Gastrocnemius medialis (tissue), 4 donors: ENCODE measurements around the gene RALGAPA2. TPM values are rescaled to one million over a fixed set of nuclear protein-coding genes. Genes with fewer than 3 reads are reported as not detected.

Experiments
- ATAC-seq, 2 donors: fragments of 150-250 bp; one replicate each; pipeline ENCODE4 v1.9.1; 2016
- DNase-seq, 2 donors: peaks; one replicate each; pipeline ENCODE4 v3.0.0-alpha.2; 2019
- H3K27ac ChIP-seq, 4 donors: fragments of 200-600 bp; sonication (generic); 1 replicate in 1 of 4; 2 replicates in 3 of 4; pipeline ENCODE4 v1.5.1; 2016 to 2018; ENCODE audit warnings: mild to moderate bottlenecking in 2 of 4, moderate library complexity in 1 of 4
- H3K27me3 ChIP-seq, 3 donors: fragments of 200-600 bp; sonication (generic) in 2 of 3; 1 replicate in 1 of 3; 2 replicates in 2 of 3; pipeline versions ENCODE4 v1.5.1 to v1.6.0; 2016 to 2019; ENCODE audit warnings: mild to moderate bottlenecking in 1 of 3, moderate library complexity in 1 of 3
- H3K36me3 ChIP-seq, 2 donors: fragments of 200-600 bp; sonication (generic) in 1 of 2; one replicate each; pipeline ENCODE4 v1.5.1; 2017 to 2018
- H3K4me1 ChIP-seq, 2 donors: fragments of 200-600 bp; sonication (generic) in 1 of 2; one replicate each; pipeline ENCODE4 v1.5.1; 2016 to 2017; ENCODE audit warnings: mild to moderate bottlenecking in 2 of 2
- H3K4me3 ChIP-seq, 4 donors: fragments of 200-600 bp; sonication (generic) in 3 of 4; 1 replicate in 1 of 4; 2 replicates in 3 of 4; pipeline ENCODE4 v1.5.1; 2016 to 2019; ENCODE audit warnings: mild to moderate bottlenecking in 2 of 4
- H3K9me3 ChIP-seq, 3 donors: fragments of 200-600 bp; sonication (generic) in 2 of 3; 1 replicate in 1 of 3; 2 replicates in 2 of 3; pipeline ENCODE4 v1.5.1; 2016 to 2019
- CTCF ChIP-seq, 5 experiments: fragments of 450-650 bp in 3 of 5; fragments of 200-600 bp in 2 of 5; sonication (generic) in 2 of 5; IDR thresholded peaks in 4 of 5; conservative IDR thresholded peaks in 1 of 5; 1 replicate in 4 of 5; 2 replicates in 1 of 5; pipeline ENCODE4 v1.5.1; 2016 to 2019; ENCODE audit warnings: antibody characterized with exemption in 5 of 5, mild to moderate bottlenecking in 3 of 5, moderate library complexity in 3 of 5
- POLR2A ChIP-seq, 2 donors: fragments of 450-650 bp; IDR thresholded peaks; one replicate each; pipeline ENCODE4 v1.6.1; 2017; ENCODE audit warnings: antibody characterized with exemption in 2 of 2, mild to moderate bottlenecking in 2 of 2, moderate library complexity in 2 of 2
- in situ Hi-C, 4 donors: fragments of 200-750 bp; cut with MboI; loops; one replicate each; pipeline versions ENCODE4 v1.15.0 to v1.8.0; 2017; ENCODE audit warnings: low sequenced_read_pairs in 4 of 4
- intact Hi-C: fragments of 100-400 bp; cut with DNase I; formaldehyde crosslinking; loops from one replicate; pipeline ENCODE4 v1.15.1; 2023; ENCODE audit warnings: low total_unique reads
- total RNA-seq, 4 donors: library from RNA; depleted of rRNA; stranded (reverse); fragments of >200 nt; gene quantifications; one replicate each; pipeline versions ENCODE4 v1.1.0 to v1.2.3, GENCODE V29; 2016

RALGAPA2 gene
- total RNA-seq, 4 donors from 2014 or later: 43.2 to 56.9 (median 52.0) TPM

- no peak for DNase-seq
- peaks cover 0 to 16% of the 10 kb centered on the region in 2 donors for H3K36me3 ChIP-seq
- no peak for TF ChIP-seq POLR2A (IDR thresholded peaks at IDR 0.05)
- in situ Hi-C loops (no loop called here), intact Hi-C loops (no loop called here)
- ATAC-seq: no peak
- H3K4me1 ChIP-seq: peaks cover 23 to 28% of the 10 kb centered on the region in 2 donors
- H3K27ac ChIP-seq: no peak overlapping the region
- no peaks in the 10 kb centered on the region for H3K9me3 ChIP-seq
- no peak overlapping the region for H3K4me3 ChIP-seq
- no peaks in the 10 kb centered on the region for H3K27me3 ChIP-seq
Measured at GRCh38 chr20:20454367-20454766, 258.1 kb downstream of the RALGAPA2 start.

- Histone ChIP-seq H3K4me3 (no peak overlapping the region), H3K4me1 (peaks cover 23 to 32% of the 10 kb centered on the region in 2 donors), H3K27ac (peak overlapping the region in 2 of 4 donors; percentile 9 to 44), H3K36me3 (peaks cover 0 to 8% of the 10 kb centered on the region in 2 donors), H3K27me3 (no peaks in the 10 kb centered on the region), H3K9me3 (no peaks in the 10 kb centered on the region)
- TF ChIP-seq POLR2A (IDR thresholded peaks at IDR 0.05): no peak
- peak in 1 of 5 experiments; percentile 3 for TF ChIP-seq CTCF (IDR thresholded peaks at IDR 0.05 in 4 of 5, conservative IDR thresholded peaks at IDR 0.05 in 1 of 5)
- intact Hi-C loops (no loop called here), in situ Hi-C loops (no loop called here)
- peak; percentile 79 to 84 for ATAC-seq
- DNase-seq: peak; percentile 51 to 64
Measured at GRCh38 chr20:20452254-20452676, 260.2 kb downstream of the RALGAPA2 start.

GRCh38 chr20:20450521-20450920 is 261.9 kb downstream of the RALGAPA2 start:
- Histone ChIP-seq H3K36me3 (peaks cover 0 to 8% of the 10 kb centered on the region in 2 donors), H3K4me1 (peaks cover 22 to 37% of the 10 kb centered on the region in 2 donors), H3K27ac (peak overlapping the region in 2 of 4 donors; percentile 5 to 44), H3K9me3 (no peaks in the 10 kb centered on the region), H3K4me3 (no peak overlapping the region), H3K27me3 (no peaks in the 10 kb centered on the region)
- peak in 1 of 2 donors; percentile 31 for DNase-seq
- in situ Hi-C loops (no loop called here), intact Hi-C loops (no loop called here)
- ATAC-seq: peak in 1 of 2 donors; percentile 46
- no peak for TF ChIP-seq POLR2A (IDR thresholded peaks at IDR 0.05)
- no peak for TF ChIP-seq CTCF (IDR thresholded peaks at IDR 0.05 in 4 of 5, conservative IDR thresholded peaks at IDR 0.05 in 1 of 5)

- intact Hi-C loops: no loop called here
- no peak overlapping the region for H3K4me3 ChIP-seq
- TF ChIP-seq POLR2A (IDR thresholded peaks at IDR 0.05): no peak
- no peak for TF ChIP-seq CTCF (IDR thresholded peaks at IDR 0.05 in 4 of 5, conservative IDR thresholded peaks at IDR 0.05 in 1 of 5)
Measured at GRCh38 chr20:20448881-20449280, 263.6 kb downstream of the RALGAPA2 start.

GRCh38 chr20:20447196-20447595 is 265.2 kb downstream of the RALGAPA2 start:
- no peak overlapping the region for H3K4me3 ChIP-seq
- ATAC-seq: no peak
- intact Hi-C loops (no loop called here), in situ Hi-C loops (no loop called here)
- no peaks in the 10 kb centered on the region for H3K9me3 ChIP-seq
- no peak overlapping the region for H3K27ac ChIP-seq
- no peaks in the 10 kb centered on the region for H3K27me3 ChIP-seq
- peaks cover 14 to 28% of the 10 kb centered on the region in 2 donors for H3K4me1 ChIP-seq
- peaks cover 0 to 6% of the 10 kb centered on the region in 2 donors for H3K36me3 ChIP-seq
- no peak for TF ChIP-seq POLR2A (IDR thresholded peaks at IDR 0.05)
- TF ChIP-seq CTCF (IDR thresholded peaks at IDR 0.05 in 4 of 5, conservative IDR thresholded peaks at IDR 0.05 in 1 of 5): no peak
- no peak for DNase-seq

More at GRCh38 chr20:20448881-20449280, 263.6 kb downstream of the RALGAPA2 start:
- no peaks in the 10 kb centered on the region for H3K27me3 ChIP-seq
- peaks cover 20 to 37% of the 10 kb centered on the region in 2 donors for H3K4me1 ChIP-seq
- no peak overlapping the region for H3K27ac ChIP-seq
- in situ Hi-C loops: no loop called here
- H3K9me3 ChIP-seq: no peaks in the 10 kb centered on the region
- ATAC-seq (no peak), DNase-seq (no peak)
- H3K36me3 ChIP-seq: peaks cover 0 to 2% of the 10 kb centered on the region in 2 donors
